Nephron (organoid): ENCODE results near the gene ATP9B.

Source experiments
- H3K27ac Mint-ChIP-seq, 3 experiments: 2 replicates each; pipeline ENCODE4 v1.8.0; 2020; ENCODE audit warnings: mixed read lengths in 3 of 3, mild to moderate bottlenecking in 2 of 3, moderate library complexity in 1 of 3
- H3K27me3 Mint-ChIP-seq: 2 replicates; pipeline ENCODE4 v1.8.0; 2021; ENCODE audit warnings: low read depth, mild to moderate bottlenecking, moderate library complexity, mixed read lengths
- H3K36me3 Mint-ChIP-seq: 2 replicates; pipeline ENCODE4 v1.8.0; 2020; ENCODE audit warnings: low read depth, mixed read lengths
- H3K4me1 Mint-ChIP-seq: 2 replicates; pipeline ENCODE4 v1.8.0; 2020; ENCODE audit warnings: mixed read lengths
- H3K4me3 Mint-ChIP-seq, 3 experiments: 2 replicates each; pipeline ENCODE4 v1.8.0; 2020; ENCODE audit warnings: mild to moderate bottlenecking in 3 of 3, mixed read lengths in 3 of 3, moderate library complexity in 2 of 3
- H3K9me3 Mint-ChIP-seq: 2 replicates; pipeline ENCODE4 v1.8.0; 2020; ENCODE audit warnings: mixed read lengths
- CTCF ChIP-seq, 3 experiments: fragments of 200-600 bp; sonication (generic); IDR thresholded peaks; one replicate each; pipeline ENCODE4 v1.5.0; 2021; ENCODE audit warnings: antibody characterized with exemption in 3 of 3; ENCODE audit not compliant: unreplicated experiment in 3 of 3

The ATP9B gene

GRCh38 chr18:79121746-79122474 is 52.7 kb downstream of the ATP9B start:
- peaks cover 5% of the 10 kb centered on the region for H3K4me1 Mint-ChIP-seq
- H3K9me3 Mint-ChIP-seq, result no peaks in the 10 kb centered on the region
- no peak overlapping the region for H3K4me3 Mint-ChIP-seq
- no peak overlapping the region for H3K27ac Mint-ChIP-seq
- no peaks in the 10 kb centered on the region for H3K27me3 Mint-ChIP-seq
- H3K36me3 Mint-ChIP-seq, result peaks cover 41% of the 10 kb centered on the region
- TF ChIP-seq CTCF (IDR thresholded peaks at IDR 0.05; ENCODE audit: unreplicated experiment in 3 of 3), result no peak

- Mint-ChIP-seq H3K9me3 (no peaks in the 10 kb centered on the region), H3K36me3 (peaks cover 46% of the 10 kb centered on the region), H3K27ac (no peak overlapping the region), H3K4me3 (no peak overlapping the region), H3K4me1 (no peaks in the 10 kb centered on the region), H3K27me3 (no peaks in the 10 kb centered on the region)
- TF ChIP-seq CTCF (IDR thresholded peaks at IDR 0.05; ENCODE audit: unreplicated experiment in 3 of 3), result no peak
These were observed 54.8 kb downstream of the ATP9B start for GRCh38 chr18:79123948-79124347.

- TF ChIP-seq CTCF (IDR thresholded peaks at IDR 0.05; ENCODE audit: unreplicated experiment in 3 of 3), result no peak
- H3K36me3 Mint-ChIP-seq, result peaks cover 43% of the 10 kb centered on the region
- no peak overlapping the region for H3K4me3 Mint-ChIP-seq
- H3K4me1 Mint-ChIP-seq, result no peaks in the 10 kb centered on the region
- H3K27ac Mint-ChIP-seq, result no peak overlapping the region
- no peaks in the 10 kb centered on the region for H3K27me3 Mint-ChIP-seq
- no peaks in the 10 kb centered on the region for H3K9me3 Mint-ChIP-seq
These were observed 59.9 kb downstream of the ATP9B start for GRCh38 chr18:79129120-79129519.

- H3K27me3 Mint-ChIP-seq, result no peaks in the 10 kb centered on the region
- H3K27ac Mint-ChIP-seq, result no peak overlapping the region
- no peaks in the 10 kb centered on the region for H3K4me1 Mint-ChIP-seq
- peaks cover 40% of the 10 kb centered on the region for H3K36me3 Mint-ChIP-seq
- H3K9me3 Mint-ChIP-seq, result no peaks in the 10 kb centered on the region
- no peak overlapping the region for H3K4me3 Mint-ChIP-seq
- no peak for TF ChIP-seq CTCF (IDR thresholded peaks at IDR 0.05; ENCODE audit: unreplicated experiment in 3 of 3)
These were observed 64.5 kb downstream of the ATP9B start for GRCh38 chr18:79133724-79134123.

- Mint-ChIP-seq H3K9me3 (no peaks in the 10 kb centered on the region), H3K4me3 (no peak overlapping the region), H3K36me3 (peaks cover 29% of the 10 kb centered on the region), H3K27ac (no peak overlapping the region), H3K27me3 (no peaks in the 10 kb centered on the region), H3K4me1 (no peaks in the 10 kb centered on the region)
- TF ChIP-seq CTCF (IDR thresholded peaks at IDR 0.05; ENCODE audit: unreplicated experiment in 3 of 3), result no peak
These were observed 66.7 kb downstream of the ATP9B start for GRCh38 chr18:79135924-79136323.

GRCh38 chr18:79136742-79137141 is 67.5 kb downstream of the ATP9B start:
- Mint-ChIP-seq H3K27ac (no peak overlapping the region), H3K36me3 (peaks cover 36% of the 10 kb centered on the region), H3K27me3 (no peaks in the 10 kb centered on the region), H3K9me3 (no peaks in the 10 kb centered on the region), H3K4me3 (no peak overlapping the region), H3K4me1 (no peaks in the 10 kb centered on the region)
- TF ChIP-seq CTCF (IDR thresholded peaks at IDR 0.05; ENCODE audit: unreplicated experiment in 3 of 3), result no peak
